Endothelial cell of umbilical vein (primary cell): ENCODE measurements around the gene IGFBP7. TPM values are rescaled to one million over a fixed set of nuclear protein-coding genes. Genes with fewer than 3 reads are reported as not detected.

ENCODE experiments used
- BruUV-seq: library from RNA; stranded (reverse); fragments of 400-500 nt; replicated peaks from 2 replicates; lab custom pipeline; 2021; lab: Mats Ljungman, UMichigan
- CTCF ChIA-PET: fragments of 300-600, 350-600 bp; sonication (Branson Sonifier 250); formaldehyde crosslinking; loops from one replicate; lab custom pipeline; 2021; ENCODE audit warnings: antibody characterized with exemption, inconsistent platforms; lab: Charles Lee
- POLR2A ChIA-PET: fragments of 300-600, 350-600 bp; sonication (Branson Sonifier 250); formaldehyde crosslinking; loops from one replicate; lab custom pipeline; 2021; ENCODE audit warnings: antibody characterized with exemption, inconsistent platforms; lab: Charles Lee
- DNase-seq: peaks from one replicate; pipeline ENCODE4 v3.0.0-alpha.2; 2011; ENCODE audit warnings: low read depth, low spot score
- FAIRE-seq: peaks from 2 replicates; lab custom pipeline; 2011; peaks lifted over from hg19 to GRCh38; lab: Jason Lieb, UNC
- H2AFZ ChIP-seq: 2 replicates; pipeline ENCODE4 v1.6.0; 2012; ENCODE audit warnings: low read depth, low read length, control low read depth, inconsistent platforms
- H3K27ac ChIP-seq: 2 replicates; pipeline ENCODE4 v1.5.1; 2011; ENCODE audit warnings: low read depth, mild to moderate bottlenecking, control low read depth, low read length, moderate library complexity; ENCODE audit not compliant: insufficient read depth
- H3K27me3 ChIP-seq, 2 experiments: 2 replicates each; pipeline versions ENCODE4 v1.6.0 to v1.6.1; 2011; ENCODE audit warnings: low read length in 2 of 2, mixed read lengths in 1 of 2; ENCODE audit not compliant: control insufficient read depth in 2 of 2, insufficient read depth in 2 of 2
- H3K36me3 ChIP-seq, 2 experiments: 2 replicates in 1 of 2; 3 replicates in 1 of 2; pipeline ENCODE4 v1.5.1; 2011; ENCODE audit warnings: low read length in 2 of 2, mild to moderate bottlenecking in 1 of 2, moderate library complexity in 1 of 2; ENCODE audit not compliant: control insufficient read depth in 2 of 2, insufficient read depth in 2 of 2; ENCODE audit errors: extremely low read depth in 1 of 2
- H3K4me1 ChIP-seq: 3 replicates; pipeline ENCODE4 v1.5.1; 2011; ENCODE audit warnings: mild to moderate bottlenecking, low read length; ENCODE audit not compliant: control insufficient read depth, insufficient read depth; ENCODE audit errors: extremely low read depth
- H3K4me2 ChIP-seq: 2 replicates; pipeline ENCODE4 v1.6.1; 2011; ENCODE audit warnings: low read length, control low read depth, mixed read lengths; ENCODE audit not compliant: insufficient read depth
- H3K4me3 ChIP-seq, 3 experiments: fragments of 200-600 bp in 1 of 3; sonication (generic), shearing (Covaris generic) in 1 of 3; replicated peaks in 1 of 3; 2 replicates each; pipeline ENCODE4 v1.5.1; 2011 to 2016; ENCODE audit warnings: control low read depth in 3 of 3, low read length in 3 of 3, mild to moderate bottlenecking in 2 of 3, inconsistent platforms in 1 of 3, low read depth in 1 of 3, moderate library complexity in 1 of 3; ENCODE audit not compliant: insufficient read depth in 1 of 3
- H3K79me2 ChIP-seq: 2 replicates; pipeline ENCODE4 v1.6.0; 2012; ENCODE audit warnings: low read length, inconsistent platforms; ENCODE audit not compliant: control insufficient read depth, insufficient read depth
- H3K9ac ChIP-seq: replicated peaks from 2 replicates; pipeline ENCODE3; 2011; ENCODE audit warnings: low read length, control low read depth; ENCODE audit not compliant: insufficient read depth; ENCODE audit errors: extremely low read depth
- H3K9me1 ChIP-seq: replicated peaks from 3 replicates; pipeline ENCODE4 v1.6.0; 2011; ENCODE audit warnings: mild to moderate bottlenecking, low read length; ENCODE audit not compliant: control insufficient read depth, insufficient read depth; ENCODE audit errors: extremely low read depth
- H3K9me3 ChIP-seq: replicated peaks from 2 replicates; pipeline ENCODE4 v1.5.1; 2012; ENCODE audit warnings: low read length, inconsistent platforms; ENCODE audit not compliant: control insufficient read depth, insufficient read depth
- H4K20me1 ChIP-seq: replicated peaks from 2 replicates; pipeline ENCODE3; 2011; ENCODE audit warnings: mild to moderate bottlenecking, low read length; ENCODE audit not compliant: control insufficient read depth, insufficient read depth; ENCODE audit errors: extremely low read depth
- EZH2 ChIP-seq: IDR thresholded peaks from 2 replicates; pipeline ENCODE4 v1.6.1; 2012; ENCODE audit warnings: borderline replicate concordance, low read depth, mild to moderate bottlenecking, moderate library complexity, low read length, inconsistent platforms; ENCODE audit not compliant: severe bottlenecking
- JUN ChIP-seq: IDR thresholded peaks from 2 replicates; pipeline ENCODE4 v1.6.1; 2011; ENCODE audit warnings: borderline replicate concordance, low read depth; ENCODE audit not compliant: insufficient read length, insufficient read depth
- POLR2AphosphoS5 ChIP-seq: IDR thresholded peaks from 2 replicates; pipeline ENCODE4 v1.6.1; 2012; ENCODE audit warnings: low read depth, mild to moderate bottlenecking, control low read depth, low read length, moderate library complexity; ENCODE audit not compliant: insufficient read depth
- dilution Hi-C: fragments of 300-500 bp; cut with MboI; formaldehyde crosslinking; loops from one replicate; pipeline ENCODE4 v1.15.0; 2019; ENCODE audit warnings: low sequenced_read_pairs; ENCODE audit not compliant: extremely low pct_ligation_motif_present
- intact Hi-C: fragments of 100-400 bp; cut with micrococcal nuclease; formaldehyde crosslinking; loops from one replicate; pipeline ENCODE4 v1.10.0; 2022
- polyA plus RNA-seq, 4 experiments: library from polyadenylated mRNA; depleted of rRNA in 3 of 4; stranded (reverse) in 3 of 4; unstranded in 1 of 4; fragments of >200 nt; gene quantifications; 2 replicates each; pipeline versions ENCODE4 v1.2.1 to v1.2.3, GENCODE V29; 2011 to 2012; ENCODE audit warnings: missing spikeins in 1 of 4
- total RNA-seq: library from RNA; stranded (reverse); gene quantifications from 2 replicates; pipeline ENCODE4 v1.2.3, GENCODE V29; 2021

The IGFBP7 gene
- total and polyA plus RNA-seq, 2 donors (not counting 3 experiments of a cell fraction or from before 2014, with no cell fraction given) = 526 to 770 TPM

GRCh38 chr4:57154926-57155325 is 44.7 kb upstream of the IGFBP7 start:
- intact Hi-C loops (no loop called here), dilution Hi-C loops (no loop called here)
- Histone ChIP-seq H3K9me1 (no peaks in the 10 kb centered on the region), H3K9me3 (no peaks in the 10 kb centered on the region), H2AFZ (peak overlapping the region; percentile 37), H3K27ac (no peak overlapping the region), H3K4me1 (peaks cover 9% of the 10 kb centered on the region), H3K4me2 (no peak overlapping the region), H4K20me1 (no peaks in the 10 kb centered on the region), H3K9ac (no peak overlapping the region), H3K27me3 (no peaks in the 10 kb centered on the region), H3K4me3 (no peak overlapping the region), H3K79me2 (no peaks in the 10 kb centered on the region), H3K36me3 (no peaks in the 10 kb centered on the region)
- ChIA-PET POLR2A (no interaction called here), CTCF (interaction anchor here (1.2 to 4.4 kb wide), 2 partner anchors 8 to 117 kb away, joined by 4 to 31 read pairs; no protein-coding TSS in a partner anchor)
- TF ChIP-seq EZH2 = no peak
- DNase-seq (no peak), FAIRE-seq (no peak)
- BruUV-seq = no TSS peak

GRCh38 chr4:57154191-57154590 is 44.0 kb upstream of the IGFBP7 start:
- no peaks in the 10 kb centered on the region for H3K9me3 ChIP-seq
- H3K9ac ChIP-seq = no peak overlapping the region
- ChIA-PET POLR2A (no interaction called here), CTCF (interaction anchor here (1.3 to 4.4 kb wide), 2 partner anchors 9 to 15 kb away, joined by 5 to 31 read pairs; no protein-coding TSS in a partner anchor)
- H3K27ac ChIP-seq = no peak overlapping the region
- FAIRE-seq (peak; percentile 64), DNase-seq (peak; percentile 45)
- peak overlapping the region; percentile 25 for H3K4me2 ChIP-seq
- H3K9me1 ChIP-seq = no peaks in the 10 kb centered on the region
- no peaks in the 10 kb centered on the region for H3K79me2 ChIP-seq
- H3K27me3 ChIP-seq = no peaks in the 10 kb centered on the region
- intact Hi-C loops (no loop called here), dilution Hi-C loops (no loop called here)
- BruUV-seq = no TSS peak
- H2AFZ ChIP-seq = peak overlapping the region; percentile 72
- H3K4me1 ChIP-seq = peaks cover 9% of the 10 kb centered on the region
- no peak overlapping the region for H3K4me3 ChIP-seq
- no peak for TF ChIP-seq POLR2AphosphoS5
- TF ChIP-seq EZH2 = no peak
- TF ChIP-seq JUN = no peak
- H3K36me3 ChIP-seq = no peaks in the 10 kb centered on the region
- no peaks in the 10 kb centered on the region for H4K20me1 ChIP-seq
